NB4 (cell line): ENCODE data around the gene GABRB3.

ENCODE experiments used
- DNase-seq: peaks from one replicate; pipeline ENCODE4 v3.0.0; 2010; ENCODE audit warnings: low read depth
- H3K4me3 ChIP-seq: one replicate; pipeline ENCODE4 v1.5.1; 2011; ENCODE audit warnings: mild to moderate bottlenecking, low read depth, low read length, moderate library complexity
- CTCF ChIP-seq: IDR thresholded peaks from one replicate; pipeline ENCODE4 v1.5.1; 2012; ENCODE audit warnings: low read depth, low read length
- MAX ChIP-seq: IDR thresholded peaks from 2 replicates; pipeline ENCODE4 v1.6.1; 2011; ENCODE audit warnings: low read depth, low read length
- MYC ChIP-seq: IDR thresholded peaks from 2 replicates; pipeline ENCODE4 v1.6.1; 2011; ENCODE audit warnings: low read depth, low read length
- POLR2A ChIP-seq: IDR thresholded peaks from 2 replicates; pipeline ENCODE4 v1.6.1; 2011; ENCODE audit warnings: mild to moderate bottlenecking; ENCODE audit not compliant: insufficient read length; ENCODE audit errors: extremely low read depth

The GABRB3 gene

GRCh38 chr15:26572602-26573350 is 200.1 kb downstream of the GABRB3 start:
- no peak overlapping the region for H3K4me3 ChIP-seq
- TF ChIP-seq POLR2A, result no peak
- no peak for DNase-seq

- no peak for DNase-seq
- no peak overlapping the region for H3K4me3 ChIP-seq
- TF ChIP-seq POLR2A (no peak), MAX (no peak), MYC (no peak), CTCF (no peak)
These were observed 201.5 kb downstream of the GABRB3 start for GRCh38 chr15:26571346-26571745.

DNA sequence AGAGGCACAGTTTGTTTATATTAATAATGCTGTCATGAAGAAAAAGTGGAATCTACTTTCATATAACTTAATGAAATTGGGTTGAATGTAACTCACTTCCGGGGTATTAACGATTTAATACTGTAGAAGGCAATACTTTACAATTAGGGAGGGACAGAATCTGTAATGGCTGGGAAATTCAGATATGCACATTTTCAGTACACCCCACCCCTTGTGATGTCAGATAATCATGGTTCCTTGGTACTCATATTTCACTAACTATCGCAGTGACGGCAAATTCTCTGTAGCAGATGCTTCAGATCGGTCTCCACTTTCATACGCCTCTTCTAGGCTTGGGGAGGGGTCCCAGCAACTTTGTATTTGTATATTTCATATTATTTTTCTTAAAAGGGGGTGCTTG is 207.3 kb downstream of the GABRB3 start:
- DNase-seq, result no peak
- TF ChIP-seq POLR2A (no peak), MYC (no peak), MAX (no peak), CTCF (no peak)
- H3K4me3 ChIP-seq, result no peak overlapping the region

DNA sequence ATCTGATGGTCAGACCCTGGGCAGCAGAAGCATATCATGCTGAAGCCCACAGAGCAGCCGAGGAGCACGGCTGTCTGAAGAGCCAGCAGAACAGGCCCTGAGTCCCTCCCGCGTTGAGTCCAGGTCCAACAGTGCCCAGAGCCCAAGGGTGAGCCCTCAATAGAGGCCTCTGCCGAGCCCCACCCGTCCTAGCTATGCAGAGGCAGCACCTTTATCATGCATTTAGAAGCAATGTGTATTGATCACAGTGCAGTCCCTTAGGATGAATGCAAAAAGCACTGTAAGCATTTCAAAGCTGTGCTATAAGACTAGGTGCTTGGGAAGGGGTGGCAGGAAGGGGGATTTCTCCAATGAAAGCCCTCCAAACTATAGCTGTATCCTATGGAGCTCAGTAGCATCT is 208.5 kb downstream of the GABRB3 start:
- no peak overlapping the region for H3K4me3 ChIP-seq
- no peak for DNase-seq
- no peak for TF ChIP-seq CTCF
- TF ChIP-seq POLR2A, result no peak
- TF ChIP-seq MYC, result no peak
- TF ChIP-seq MAX, result no peak

GRCh38 chr15:26562336-26562735 is 210.5 kb downstream of the GABRB3 start:
- TF ChIP-seq CTCF (no peak), MYC (no peak), POLR2A (no peak), MAX (no peak)
- no peak for DNase-seq
- no peak overlapping the region for H3K4me3 ChIP-seq

- no peak for DNase-seq
- TF ChIP-seq CTCF (no peak), MYC (no peak), POLR2A (no peak), MAX (no peak)
- no peak overlapping the region for H3K4me3 ChIP-seq
These were observed 211.0 kb downstream of the GABRB3 start for GRCh38 chr15:26561896-26562295.
